ENCODE data around the gene RTCA. TPM values are rescaled to one million over a fixed set of nuclear protein-coding genes. Genes with fewer than 3 reads are reported as not detected.

Gene RTCA
- 39.3 and 41.3 TPM in 2 replicates for total RNA-seq
- long read RNA-seq, transcript RTCA-203 (11 exons, 2,535 nt), result major isoform, 160 of 196 reads
- long read RNA-seq, partial matches to known transcripts, result 6 of 196 reads
- long read RNA-seq, other reads (novel, unspliced or antisense), result 29 of 196 reads

- Mint-ChIP-seq H3K27me3 (no peaks in the 10 kb centered on the region), H3K4me3 (ENCODE audit: low read depth) (peak within 1 kb of the TSS; percentile 99), H3K27ac (peak within 1 kb of the TSS; percentile 99), H3K36me3 (ENCODE audit: insufficient read depth) (peaks cover 26% of the 10 kb centered on the region), H3K9me3 (ENCODE audit: low read depth) (peaks cover 25% of the 10 kb centered on the region), H3K4me1 (ENCODE audit: low read depth) (peaks cover 10% of the 10 kb centered on the region)
- TF ChIP-seq CTCF (IDR thresholded peaks at IDR 0.05; ENCODE audit: unreplicated experiment), result no peak
- peak; percentile 88 for DNase-seq (ENCODE audit: low spot score, unreplicated experiment)
These were observed at the start of gene RTCA for GRCh38 chr1:100265931-100266740. Gene RTCA (plus strand): TSS chr1:100266216. CDS start chr1:100266376, 160 bp downstream.

- H3K9me3 Mint-ChIP-seq (ENCODE audit: low read depth), result no peaks in the 10 kb centered on the region
- H3K27ac Mint-ChIP-seq, result no peak overlapping the region
- no peaks in the 10 kb centered on the region for H3K27me3 Mint-ChIP-seq
- H3K4me1 Mint-ChIP-seq (ENCODE audit: low read depth), result no peaks in the 10 kb centered on the region
- H3K4me3 Mint-ChIP-seq (ENCODE audit: low read depth), result no peak overlapping the region
- TF ChIP-seq CTCF (IDR thresholded peaks at IDR 0.05; ENCODE audit: unreplicated experiment), result no peak
- peaks cover 8% of the 10 kb centered on the region for H3K36me3 Mint-ChIP-seq (ENCODE audit: insufficient read depth)
- DNase-seq (ENCODE audit: low spot score, unreplicated experiment), result no peak
These were observed 48.2 kb upstream of the RTCA start for GRCh38 chr1:100217834-100218233.

- H3K9me3 Mint-ChIP-seq (ENCODE audit: low read depth), result no peaks in the 10 kb centered on the region
- peaks cover 3% of the 10 kb centered on the region for H3K36me3 Mint-ChIP-seq (ENCODE audit: insufficient read depth)
- H3K4me1 Mint-ChIP-seq (ENCODE audit: low read depth), result no peaks in the 10 kb centered on the region
- H3K27ac Mint-ChIP-seq, result no peak overlapping the region
- no peak for TF ChIP-seq CTCF (IDR thresholded peaks at IDR 0.05; ENCODE audit: unreplicated experiment)
- H3K27me3 Mint-ChIP-seq, result no peaks in the 10 kb centered on the region
- H3K4me3 Mint-ChIP-seq (ENCODE audit: low read depth), result no peak overlapping the region
- DNase-seq (ENCODE audit: low spot score, unreplicated experiment), result no peak
These were observed 46.6 kb upstream of the RTCA start for GRCh38 chr1:100219457-100219856.

GRCh38 chr1:100219883-100220282 lies 46.1 kb upstream of the RTCA start:
- Mint-ChIP-seq H3K9me3 (ENCODE audit: low read depth) (no peaks in the 10 kb centered on the region), H3K27ac (no peak overlapping the region), H3K36me3 (ENCODE audit: insufficient read depth) (peaks cover 3% of the 10 kb centered on the region), H3K4me3 (ENCODE audit: low read depth) (no peak overlapping the region), H3K4me1 (ENCODE audit: low read depth) (no peaks in the 10 kb centered on the region), H3K27me3 (no peaks in the 10 kb centered on the region)
- no peak for DNase-seq (ENCODE audit: low spot score, unreplicated experiment)
- TF ChIP-seq CTCF (IDR thresholded peaks at IDR 0.05; ENCODE audit: unreplicated experiment), result no peak

GRCh38 chr1:100222428-100222827 lies 43.6 kb upstream of the RTCA start:
- Mint-ChIP-seq H3K27ac (no peak overlapping the region), H3K27me3 (no peaks in the 10 kb centered on the region), H3K4me1 (ENCODE audit: low read depth) (no peaks in the 10 kb centered on the region), H3K4me3 (ENCODE audit: low read depth) (no peak overlapping the region), H3K36me3 (ENCODE audit: insufficient read depth) (peaks cover 1% of the 10 kb centered on the region), H3K9me3 (ENCODE audit: low read depth) (no peaks in the 10 kb centered on the region)
- TF ChIP-seq CTCF (IDR thresholded peaks at IDR 0.05; ENCODE audit: unreplicated experiment), result no peak
- DNase-seq (ENCODE audit: low spot score, unreplicated experiment), result no peak
